A549 (cell line): ENCODE data around the gene LIN37.

Experiments used
- ATOH8 ChIP-seq: fragments of 250-450 bp; sonication (Bioruptor Pico); IDR thresholded peaks from 2 replicates; pipeline ENCODE4 v1.5.0; 2020; ENCODE audit warnings: low read depth, mild to moderate bottlenecking, moderate library complexity
- JUN ChIP-seq, 2 experiments: fragments of >200 bp; sonication (Bioruptor Twin); formaldehyde crosslinking; IDR thresholded peaks; 2 replicates in 1 of 2; 3 replicates in 1 of 2; pipeline ENCODE4 v1.6.1; 2016 to 2017
- KDM1A ChIP-seq: fragments of 200-600 bp; sonication (generic); IDR thresholded peaks from 2 replicates; pipeline ENCODE4 v1.6.1; 2016; ENCODE audit warnings: low read depth, mild to moderate bottlenecking

GRCh38 chr19:35796645-35797542, 48.5 kb downstream of the LIN37 start:
- TF ChIP-seq JUN (IDR thresholded peaks at IDR 0.05) (no peak), ATOH8 (no peak), KDM1A (no peak)
